GM21360 (cell line): ENCODE measurements around the gene AMBRA1.

ENCODE experiments used
- ATAC-seq: cut with Tn5 transposase; IDR thresholded peaks from one replicate; pipeline ENCODE4 v1.9.1; 2021; ENCODE audit warnings: mild to moderate bottlenecking, moderate library complexity; ENCODE audit not compliant: unreplicated experiment

The AMBRA1 gene

DNA sequence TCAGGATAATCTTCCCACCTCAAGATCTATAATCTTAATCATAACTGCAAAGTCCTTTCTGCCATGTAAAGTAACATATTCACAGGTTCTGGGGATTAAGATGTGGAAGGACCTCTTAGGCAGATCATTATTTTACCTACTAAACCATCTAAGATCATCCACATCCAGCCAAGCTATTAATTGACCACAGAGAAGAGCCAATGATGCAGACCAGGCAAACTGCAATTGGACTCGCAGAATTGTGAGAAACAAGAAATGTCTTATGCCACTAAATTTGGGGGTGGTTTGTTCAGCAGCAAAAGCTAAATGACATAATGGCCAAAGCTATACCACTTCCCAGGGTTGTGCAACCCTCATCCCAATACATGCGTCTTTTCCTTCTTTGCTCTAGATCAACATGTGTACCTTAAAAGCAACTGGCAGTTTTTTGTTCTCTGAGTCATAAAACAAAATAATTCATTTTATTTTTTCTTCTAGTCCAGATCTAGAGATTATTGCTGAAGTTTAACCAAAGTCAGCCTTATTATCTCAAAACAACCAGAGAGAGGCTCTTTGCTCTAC, 113.6 kb downstream of the AMBRA1 start:
- ATAC-seq: no peak

DNA sequence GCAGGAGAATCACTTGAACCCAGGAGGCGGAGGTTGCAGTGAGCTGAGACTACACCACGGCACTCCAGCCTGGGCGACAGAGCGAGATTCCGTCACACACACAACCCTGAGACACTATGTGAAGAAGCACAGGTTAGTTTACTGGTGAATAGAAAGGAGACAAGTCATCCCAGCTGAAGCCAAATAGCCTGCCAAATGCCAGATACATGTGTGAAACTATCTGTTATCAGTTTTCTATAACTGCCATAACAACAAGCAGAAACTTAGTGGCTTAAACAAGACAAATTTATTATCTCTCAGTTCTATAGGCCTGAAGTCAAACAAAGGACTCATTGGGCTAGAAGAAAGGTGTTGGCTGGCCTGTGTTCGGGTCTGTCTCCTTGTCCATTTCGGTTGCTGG, 114.2 kb downstream of the AMBRA1 start:
- no peak for ATAC-seq

- no peak for ATAC-seq
These were observed 115.6 kb downstream of the AMBRA1 start for GRCh38 chr11:46478196-46478595.

DNA sequence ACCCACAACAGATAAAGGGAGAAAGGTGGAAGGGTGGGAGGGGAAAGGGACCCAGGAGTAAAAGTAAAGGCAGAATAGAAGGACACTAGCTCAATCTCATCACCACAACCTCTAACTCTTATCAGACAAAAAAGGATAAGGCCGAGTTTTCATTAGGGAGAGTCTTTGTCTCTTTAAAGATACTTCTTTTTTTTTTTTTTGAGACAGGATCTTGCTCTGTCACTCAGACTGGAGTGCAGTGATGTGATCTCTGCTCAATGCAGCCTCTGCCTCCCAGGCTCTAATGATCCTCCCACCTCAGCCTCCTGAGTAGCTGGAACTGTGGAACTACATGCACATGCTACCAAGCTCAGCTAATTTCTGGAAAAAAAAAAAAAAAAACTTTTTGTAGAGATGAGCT, 116.7 kb downstream of the AMBRA1 start:
- no peak for ATAC-seq

DNA sequence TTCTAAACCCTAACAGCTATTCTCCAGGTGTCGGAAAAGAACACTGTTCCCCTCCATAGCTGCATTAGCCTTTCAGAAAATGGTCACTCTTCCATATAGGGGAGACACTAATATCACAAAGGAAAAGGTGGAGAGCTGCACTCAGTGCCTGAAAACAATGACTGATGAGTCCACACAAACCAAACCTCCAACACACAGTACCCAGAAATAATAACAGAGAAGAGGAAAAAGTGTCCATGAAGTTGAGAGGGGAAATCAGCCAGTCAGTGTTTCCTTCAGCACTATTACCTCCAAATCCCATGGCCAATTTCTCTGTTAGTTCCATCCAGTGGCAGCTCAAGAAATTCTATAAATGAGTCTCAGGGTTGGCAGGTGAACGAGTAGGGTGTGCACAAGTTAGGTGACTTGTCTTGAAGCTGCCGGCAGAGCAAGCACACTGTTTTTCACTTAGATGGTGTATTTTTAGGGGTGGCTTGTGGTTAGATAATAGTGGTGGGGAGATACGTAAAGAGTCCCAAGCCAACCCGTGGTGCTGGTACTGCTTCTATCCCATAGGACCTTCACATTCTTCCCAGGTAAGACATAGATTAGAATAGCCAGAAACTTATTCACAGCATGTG, 117.8 kb downstream of the AMBRA1 start:
- no peak for ATAC-seq

DNA sequence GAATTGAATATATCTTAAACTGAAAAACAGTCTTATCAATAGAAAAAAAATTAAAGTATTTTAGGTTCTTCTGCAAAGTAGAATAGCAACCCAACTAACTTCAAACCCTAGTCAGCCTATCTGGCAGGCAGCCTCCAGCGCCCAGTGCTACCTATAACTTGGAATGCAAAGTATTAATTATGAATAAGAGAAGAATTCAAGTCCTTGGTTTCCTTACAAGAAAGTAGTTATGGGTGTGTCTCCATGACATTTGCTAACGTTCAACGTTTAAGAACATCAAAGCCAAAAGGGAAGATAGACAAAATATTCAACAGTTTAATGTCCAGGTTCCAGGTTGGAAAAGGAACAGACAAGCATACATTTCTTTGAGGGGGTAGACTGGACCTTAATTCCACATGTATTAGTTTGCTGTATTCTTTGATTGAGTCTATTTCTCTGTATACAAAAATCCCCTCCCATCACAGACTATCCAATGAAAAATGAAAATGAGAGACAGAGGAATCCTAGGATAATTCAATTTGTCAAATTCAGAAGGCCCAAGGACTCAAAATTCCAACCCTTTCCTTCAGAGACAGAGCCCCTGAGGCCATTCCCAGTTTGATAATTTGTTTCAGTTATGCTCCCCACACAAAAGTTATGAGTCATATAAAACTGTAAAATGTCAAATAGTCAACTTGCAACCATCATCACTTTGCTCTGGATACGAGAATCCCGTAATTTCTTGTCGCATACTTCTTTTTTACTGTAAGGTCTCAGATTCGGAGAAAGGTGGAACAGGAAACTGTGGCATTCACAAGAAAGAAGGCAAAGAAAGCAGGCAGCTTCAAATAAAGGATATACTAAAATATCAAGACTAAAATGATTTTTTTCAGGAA, 118.5 kb downstream of the AMBRA1 start:
- ATAC-seq: no peak

GRCh38 chr11:46472662-46472994, 121.2 kb downstream of the AMBRA1 start:
- no peak for ATAC-seq

GRCh38 chr11:46471943-46472661, 121.7 kb downstream of the AMBRA1 start:
- no peak for ATAC-seq

DNA sequence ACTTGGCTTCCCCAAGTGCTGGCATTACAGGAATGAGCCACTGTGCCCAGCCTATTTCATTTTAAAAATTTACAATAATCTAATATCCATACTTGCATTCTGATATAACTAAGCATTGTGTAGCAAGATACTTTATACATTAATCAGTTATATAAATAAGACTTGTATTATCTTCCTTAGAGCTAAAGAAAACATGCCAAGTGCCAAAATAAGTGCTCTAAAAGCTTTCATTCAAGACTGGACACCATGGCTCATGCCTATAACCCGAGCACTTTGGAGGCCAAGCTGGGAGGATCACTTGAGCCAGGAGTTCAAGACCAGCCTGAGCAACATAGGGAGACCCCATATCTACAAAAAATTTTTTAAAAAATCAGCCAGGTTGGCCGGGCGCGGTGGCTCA, 123.9 kb downstream of the AMBRA1 start:
- no peak for ATAC-seq

GRCh38 chr11:46465683-46466082, 128.1 kb downstream of the AMBRA1 start:
- no peak for ATAC-seq

DNA sequence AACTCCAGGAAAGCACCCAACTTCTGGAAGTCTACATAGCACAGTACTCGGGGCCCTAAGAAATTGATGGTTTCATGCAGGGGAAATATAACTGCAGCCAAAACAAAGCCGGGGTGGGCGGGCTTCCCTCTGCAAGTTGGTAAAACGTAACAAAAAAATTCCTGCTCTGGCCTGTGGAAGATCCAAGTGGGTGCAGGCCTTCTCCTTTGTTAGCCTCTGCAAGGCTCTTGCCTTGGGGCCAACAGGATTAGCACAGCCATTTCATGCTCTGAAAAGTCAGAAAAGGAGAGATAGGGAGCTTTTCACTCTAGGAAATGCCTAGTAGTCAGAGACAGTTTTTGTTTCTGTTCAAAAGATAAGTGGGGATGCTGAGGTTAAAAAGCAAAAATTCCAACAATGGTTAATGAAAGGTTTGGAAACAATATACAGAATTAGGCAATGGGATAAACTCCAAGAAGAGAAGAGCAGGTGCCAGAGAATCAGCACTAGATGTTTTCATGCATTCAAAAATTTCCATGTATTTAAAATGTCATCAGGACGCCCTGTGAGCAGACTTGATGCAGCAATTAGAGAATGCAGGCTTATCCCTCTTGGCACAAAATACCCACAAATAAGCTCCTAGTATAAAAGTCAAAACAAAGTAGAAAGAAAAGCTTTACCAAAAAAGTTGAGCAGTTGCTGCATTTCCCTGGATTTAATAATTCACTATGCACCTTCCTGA, 130.0 kb downstream of the AMBRA1 start:
- no peak for ATAC-seq

DNA sequence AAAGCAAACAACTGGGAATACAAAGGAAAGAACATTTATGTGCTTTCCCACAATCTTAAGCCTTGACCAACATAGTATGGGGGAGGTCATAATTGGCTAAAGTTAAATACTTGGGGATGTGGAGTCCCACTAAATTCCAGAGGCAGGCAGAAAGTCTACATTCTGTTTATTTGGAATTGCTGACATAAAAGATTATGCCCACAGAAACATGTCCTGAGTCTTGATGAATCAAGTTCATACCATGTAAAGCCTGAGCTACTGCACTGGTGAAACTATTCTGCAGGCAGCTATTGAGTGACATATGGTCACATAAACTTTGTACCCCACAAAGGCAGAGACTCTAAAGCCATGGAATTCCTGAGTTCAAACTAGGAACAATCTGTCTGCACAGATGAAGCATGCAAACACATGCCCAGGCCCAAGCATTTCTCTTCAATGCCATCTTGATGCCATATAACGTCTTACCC, 132.3 kb downstream of the AMBRA1 start:
- no peak for ATAC-seq

- ATAC-seq: no peak
These were observed 135.3 kb downstream of the AMBRA1 start for GRCh38 chr11:46458491-46458890.

- no peak for ATAC-seq
These were observed 136.0 kb downstream of the AMBRA1 start for GRCh38 chr11:46457659-46458424.

DNA sequence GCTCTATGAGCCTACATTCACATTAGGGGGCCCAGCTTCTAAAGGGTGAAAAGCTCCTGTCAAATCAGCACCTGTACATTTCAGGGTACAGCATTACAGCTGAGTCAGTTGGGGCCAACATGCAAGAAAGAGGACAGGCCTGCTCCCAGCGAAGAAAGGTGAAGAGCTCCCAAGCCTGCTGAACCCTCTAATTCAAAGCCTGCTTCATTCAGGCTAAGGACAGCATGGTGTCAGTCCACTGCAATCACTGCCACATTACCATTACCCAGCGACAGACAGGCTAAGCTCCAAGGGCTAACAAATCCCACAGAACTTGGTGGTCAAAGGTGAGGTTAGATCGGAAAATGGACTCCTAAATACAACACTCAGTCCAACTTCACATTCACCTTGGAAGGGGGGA, 136.8 kb downstream of the AMBRA1 start:
- no peak for ATAC-seq

GRCh38 chr11:46456269-46457001, 137.4 kb downstream of the AMBRA1 start:
- ATAC-seq: no peak

DNA sequence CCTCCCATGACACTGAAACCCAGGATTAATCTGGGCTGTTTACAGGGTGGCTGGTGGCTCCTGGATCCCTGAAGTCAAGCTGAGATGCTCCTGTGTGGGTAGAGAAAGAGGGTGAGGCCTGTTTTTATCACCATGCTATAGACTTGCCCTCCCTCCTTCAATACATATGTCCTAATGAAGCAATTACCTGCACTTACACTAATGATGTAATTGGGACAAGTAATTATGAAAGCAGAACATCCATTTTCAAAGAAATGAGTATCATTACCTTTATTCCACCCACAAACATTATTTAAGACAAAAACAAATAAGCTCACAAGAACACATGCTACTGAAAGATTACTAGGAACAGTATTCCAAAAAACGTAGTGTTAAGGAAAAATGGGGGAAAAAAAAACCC, 138.0 kb downstream of the AMBRA1 start:
- ATAC-seq: no peak

- no peak for ATAC-seq
These were observed 140.8 kb downstream of the AMBRA1 start for GRCh38 chr11:46452918-46453517.

DNA sequence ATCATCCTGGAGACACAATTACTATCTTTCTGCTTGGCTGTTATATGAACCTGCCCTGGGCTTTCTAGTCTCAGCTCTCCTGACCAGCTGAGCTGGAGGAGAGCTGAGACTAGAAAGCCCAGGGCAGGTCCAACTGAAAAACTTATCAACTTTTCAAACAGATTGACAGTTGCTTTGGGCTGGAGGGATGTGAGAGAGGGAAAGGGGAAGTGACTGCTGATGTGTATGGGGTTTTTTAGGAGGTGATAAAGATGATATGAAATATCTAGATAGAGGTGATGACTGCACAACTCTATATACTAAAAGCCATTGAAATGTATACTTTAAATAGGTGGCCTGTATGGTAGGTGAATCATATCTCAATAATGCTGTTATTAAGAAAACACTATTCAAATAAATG, 142.1 kb downstream of the AMBRA1 start:
- no peak for ATAC-seq
